Measurements from ENCODE around the gene NDUFS2. TPM values are rescaled to one million over a fixed set of nuclear protein-coding genes. Genes with fewer than 3 reads are reported as not detected.

NDUFS2 gene
- total RNA-seq, 1 experiment from 2014 or later: 94.9 TPM

DNA sequence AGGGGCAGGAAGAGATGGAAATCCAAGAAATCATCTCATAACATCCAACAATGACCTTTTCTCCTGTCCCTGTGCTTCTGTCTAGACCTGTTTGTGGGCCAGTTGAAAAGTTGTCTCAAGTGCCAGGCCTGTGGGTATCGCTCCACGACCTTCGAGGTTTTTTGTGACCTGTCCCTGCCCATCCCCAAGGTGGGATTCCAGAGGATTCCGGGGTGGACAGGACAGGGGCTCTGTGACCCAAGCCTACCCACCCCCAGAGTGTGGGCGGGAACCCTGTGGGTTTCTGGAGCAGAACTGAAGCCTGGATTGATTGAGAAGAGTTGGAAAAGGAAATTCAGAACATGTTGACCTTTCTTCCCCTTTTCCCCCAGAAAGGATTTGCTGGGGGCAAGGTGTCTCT is 38.4 kb upstream of the NDUFS2 start:
- in situ Hi-C loops (cut with HindIII; ENCODE audit: low pct_unique_long_range_greater_than_20kb, low sequenced_read_pairs): no loop called here
- Histone ChIP-seq H3K27me3 (ENCODE audit: control insufficient read depth, insufficient read depth, low read length) (no peaks in the 10 kb centered on the region), H3K9me3 (ENCODE audit: control insufficient read depth, insufficient read depth, low read depth, low read length) (no peaks in the 10 kb centered on the region), H3K36me3 (ENCODE audit: control insufficient read depth, insufficient read depth, low read length) (peaks cover 4% of the 10 kb centered on the region; the same call in 1 of the 2 replicates), H3K4me1 (ENCODE audit: control insufficient read depth, insufficient read depth, low read length) (peaks cover 22% of the 10 kb centered on the region), H3K4me3 (ENCODE audit: low read depth in 2 of 2, low read length in 2 of 2) (no peak overlapping the region), H3K27ac (ENCODE audit: low read length) (no peak overlapping the region)
- POLR2A ChIA-PET: interaction anchor here (0.5 kb wide), 1 partner anchor 951 kb away, joined by 5 read pairs; no protein-coding TSS in a partner anchor
- intact Hi-C loops (cut with micrococcal nuclease; ENCODE audit: unreplicated experiment): no loop called here
- TSS peak; percentile 61 for BruUV-seq (replicated peaks)
- ATAC-seq (no peak), DNase-seq (ENCODE audit: low read depth, low spot score) (no peak)
- TF ChIP-seq, protein P1, sequence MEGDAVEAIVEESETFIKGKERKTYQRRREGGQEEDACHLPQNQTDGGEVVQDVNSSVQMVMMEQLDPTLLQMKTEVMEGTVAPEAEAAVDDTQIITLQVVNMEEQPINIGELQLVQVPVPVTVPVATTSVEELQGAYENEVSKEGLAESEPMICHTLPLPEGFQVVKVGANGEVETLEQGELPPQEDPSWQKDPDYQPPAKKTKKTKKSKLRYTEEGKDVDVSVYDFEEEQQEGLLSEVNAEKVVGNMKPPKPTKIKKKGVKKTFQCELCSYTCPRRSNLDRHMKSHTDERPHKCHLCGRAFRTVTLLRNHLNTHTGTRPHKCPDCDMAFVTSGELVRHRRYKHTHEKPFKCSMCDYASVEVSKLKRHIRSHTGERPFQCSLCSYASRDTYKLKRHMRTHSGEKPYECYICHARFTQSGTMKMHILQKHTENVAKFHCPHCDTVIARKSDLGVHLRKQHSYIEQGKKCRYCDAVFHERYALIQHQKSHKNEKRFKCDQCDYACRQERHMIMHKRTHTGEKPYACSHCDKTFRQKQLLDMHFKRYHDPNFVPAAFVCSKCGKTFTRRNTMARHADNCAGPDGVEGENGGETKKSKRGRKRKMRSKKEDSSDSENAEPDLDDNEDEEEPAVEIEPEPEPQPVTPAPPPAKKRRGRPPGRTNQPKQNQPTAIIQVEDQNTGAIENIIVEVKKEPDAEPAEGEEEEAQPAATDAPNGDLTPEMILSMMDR (IDR thresholded peaks at IDR 0.05): no peak
- no peak for TF ChIP-seq TCF7L2 (IDR thresholded peaks at IDR 0.05; ENCODE audit: low read depth, low read length)
- TF ChIP-seq SIN3A (IDR thresholded peaks at IDR 0.05; ENCODE audit: borderline replicate concordance, insufficient read depth, low read depth, low read length): no peak
- TF ChIP-seq, protein P2, sequence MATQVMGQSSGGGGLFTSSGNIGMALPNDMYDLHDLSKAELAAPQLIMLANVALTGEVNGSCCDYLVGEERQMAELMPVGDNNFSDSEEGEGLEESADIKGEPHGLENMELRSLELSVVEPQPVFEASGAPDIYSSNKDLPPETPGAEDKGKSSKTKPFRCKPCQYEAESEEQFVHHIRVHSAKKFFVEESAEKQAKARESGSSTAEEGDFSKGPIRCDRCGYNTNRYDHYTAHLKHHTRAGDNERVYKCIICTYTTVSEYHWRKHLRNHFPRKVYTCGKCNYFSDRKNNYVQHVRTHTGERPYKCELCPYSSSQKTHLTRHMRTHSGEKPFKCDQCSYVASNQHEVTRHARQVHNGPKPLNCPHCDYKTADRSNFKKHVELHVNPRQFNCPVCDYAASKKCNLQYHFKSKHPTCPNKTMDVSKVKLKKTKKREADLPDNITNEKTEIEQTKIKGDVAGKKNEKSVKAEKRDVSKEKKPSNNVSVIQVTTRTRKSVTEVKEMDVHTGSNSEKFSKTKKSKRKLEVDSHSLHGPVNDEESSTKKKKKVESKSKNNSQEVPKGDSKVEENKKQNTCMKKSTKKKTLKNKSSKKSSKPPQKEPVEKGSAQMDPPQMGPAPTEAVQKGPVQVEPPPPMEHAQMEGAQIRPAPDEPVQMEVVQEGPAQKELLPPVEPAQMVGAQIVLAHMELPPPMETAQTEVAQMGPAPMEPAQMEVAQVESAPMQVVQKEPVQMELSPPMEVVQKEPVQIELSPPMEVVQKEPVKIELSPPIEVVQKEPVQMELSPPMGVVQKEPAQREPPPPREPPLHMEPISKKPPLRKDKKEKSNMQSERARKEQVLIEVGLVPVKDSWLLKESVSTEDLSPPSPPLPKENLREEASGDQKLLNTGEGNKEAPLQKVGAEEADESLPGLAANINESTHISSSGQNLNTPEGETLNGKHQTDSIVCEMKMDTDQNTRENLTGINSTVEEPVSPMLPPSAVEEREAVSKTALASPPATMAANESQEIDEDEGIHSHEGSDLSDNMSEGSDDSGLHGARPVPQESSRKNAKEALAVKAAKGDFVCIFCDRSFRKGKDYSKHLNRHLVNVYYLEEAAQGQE (IDR thresholded peaks at IDR 0.05; ENCODE audit: insufficient read depth in 1 of 2, low read depth in 2 of 2, low read length in 1 of 2): no peak
- TF ChIP-seq POLR2AphosphoS5 (IDR thresholded peaks at IDR 0.05; ENCODE audit: low read depth, low read length): no peak
- CTCF ChIA-PET: no interaction called here

DNA sequence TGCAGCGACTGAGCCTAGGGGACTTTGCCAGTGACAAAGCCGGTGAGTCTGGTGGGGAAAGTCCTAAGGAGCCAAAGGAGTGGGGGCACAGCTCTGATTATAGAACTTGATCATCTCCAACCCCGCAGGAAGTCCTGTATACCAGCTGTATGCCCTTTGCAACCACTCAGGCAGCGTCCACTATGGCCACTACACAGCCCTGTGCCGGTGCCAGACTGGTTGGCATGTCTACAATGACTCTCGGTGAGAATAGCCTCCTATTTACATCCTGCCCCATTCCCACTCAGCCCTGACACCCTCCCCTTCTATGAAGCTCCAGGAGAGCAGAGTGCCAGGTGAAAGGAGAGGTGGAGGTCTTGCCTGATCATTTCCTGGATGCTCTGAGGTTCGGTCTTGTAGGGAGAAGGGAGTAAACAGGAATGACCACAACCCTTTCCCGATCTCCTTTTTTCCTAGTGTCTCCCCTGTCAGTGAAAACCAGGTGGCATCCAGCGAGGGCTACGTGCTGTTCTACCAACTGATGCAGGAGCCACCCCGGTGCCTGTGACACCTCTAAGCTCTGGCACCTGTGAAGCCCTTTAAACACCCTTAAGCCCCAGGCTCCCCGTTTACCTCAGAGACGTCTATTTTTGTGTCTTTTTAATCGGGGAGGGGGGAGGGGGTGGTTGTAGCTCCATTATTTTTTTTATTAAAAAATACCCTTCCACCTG is 37.1 kb upstream of the NDUFS2 start:
- Histone ChIP-seq H3K9me3 (ENCODE audit: control insufficient read depth, insufficient read depth, low read depth, low read length) (no peaks in the 10 kb centered on the region), H3K4me1 (ENCODE audit: control insufficient read depth, insufficient read depth, low read length) (peaks cover 20% of the 10 kb centered on the region), H3K27me3 (ENCODE audit: control insufficient read depth, insufficient read depth, low read length) (no peaks in the 10 kb centered on the region), H3K4me3 (ENCODE audit: low read depth in 2 of 2, low read length in 2 of 2) (peak overlapping the region; percentile 83 to 88), H3K27ac (ENCODE audit: low read length) (peak overlapping the region; percentile 74; the same call in 1 of the 2 replicates), H3K36me3 (ENCODE audit: control insufficient read depth, insufficient read depth, low read length) (peaks cover 4% of the 10 kb centered on the region; the same call in 1 of the 2 replicates)
- CTCF ChIA-PET: interaction anchor here (0.5 to 1.0 kb wide), 4 partner anchors 12 to 252 kb away, joined by 3 to 7 read pairs (median 4); partner anchors contain the start of gene B4GALT3
- intact Hi-C loops (cut with micrococcal nuclease; ENCODE audit: unreplicated experiment) (no loop called here), in situ Hi-C loops (cut with HindIII; ENCODE audit: low pct_unique_long_range_greater_than_20kb, low sequenced_read_pairs) (no loop called here)
- TF ChIP-seq SIN3A (IDR thresholded peaks at IDR 0.05; ENCODE audit: borderline replicate concordance, insufficient read depth, low read depth, low read length): no peak
- no peak for TF ChIP-seq TCF7L2 (IDR thresholded peaks at IDR 0.05; ENCODE audit: low read depth, low read length)
- TF ChIP-seq, protein P1 (IDR thresholded peaks at IDR 0.05): no peak
- TF ChIP-seq, protein P2 (IDR thresholded peaks at IDR 0.05; ENCODE audit: insufficient read depth in 1 of 2, low read depth in 2 of 2, low read length in 1 of 2): no peak
- TF ChIP-seq POLR2AphosphoS5 (IDR thresholded peaks at IDR 0.05; ENCODE audit: low read depth, low read length): no peak
- ATAC-seq (no peak), DNase-seq (ENCODE audit: low read depth, low spot score) (no peak)
- POLR2A ChIA-PET: interaction anchor here (0.6 to 0.9 kb wide), 2 partner anchors 33 to 146 kb away, joined by 3 read pairs; partner anchors contain the start of gene DEDD
- no TSS peak for BruUV-seq (replicated peaks)
